ENCODE measurements around the gene PCDHB10.
"Not testable (repeated sequence)": the region's sequence is repeated elsewhere in the genome, so short reads cannot be mapped to it uniquely, and the experiment has no call there.

The PCDHB10 gene

DNA sequence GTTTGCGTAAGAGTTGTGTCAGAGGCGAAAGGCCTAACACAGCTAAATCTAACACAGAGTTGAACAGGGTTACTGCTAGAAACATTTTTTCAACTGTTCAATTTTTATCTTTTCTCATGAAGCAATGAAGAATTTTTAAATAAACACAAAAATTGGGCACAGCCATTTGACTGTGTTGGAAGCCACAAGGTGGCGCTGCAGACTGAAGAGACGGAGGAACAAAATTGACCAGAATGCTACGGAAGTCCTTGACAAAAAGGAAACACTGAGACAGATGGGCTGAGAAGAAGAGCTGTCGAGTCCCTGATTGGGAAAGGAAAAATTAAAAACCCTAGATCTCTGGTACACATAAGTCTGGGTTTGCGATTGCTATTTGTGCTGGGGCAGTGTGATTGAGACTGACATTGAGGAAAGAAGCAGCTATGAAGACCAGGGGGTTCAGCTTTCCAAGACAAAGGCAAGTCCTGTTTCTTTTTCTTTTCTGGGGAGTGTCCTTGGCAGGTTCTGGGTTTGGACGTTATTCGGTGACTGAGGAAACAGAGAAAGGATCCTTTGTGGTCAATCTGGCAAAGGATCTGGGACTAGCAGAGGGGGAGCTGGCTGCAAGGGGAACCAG, 5.1 kb upstream of the PCDHB10 start, which contains the start of gene PCDHB9:
Gene PCDHB9, plus strand, starts transcription at position 265 of the 616 bp plus-strand sequence. Its CDS starts 158 bp downstream, at position 423.
- peak; percentile 25 for DNase-seq (ENCODE audit: low read depth)
- peak within 1 kb of the TSS; percentile 49 for H3K4me3 ChIP-seq (ENCODE audit: low read length)
- TF ChIP-seq, protein P1, sequence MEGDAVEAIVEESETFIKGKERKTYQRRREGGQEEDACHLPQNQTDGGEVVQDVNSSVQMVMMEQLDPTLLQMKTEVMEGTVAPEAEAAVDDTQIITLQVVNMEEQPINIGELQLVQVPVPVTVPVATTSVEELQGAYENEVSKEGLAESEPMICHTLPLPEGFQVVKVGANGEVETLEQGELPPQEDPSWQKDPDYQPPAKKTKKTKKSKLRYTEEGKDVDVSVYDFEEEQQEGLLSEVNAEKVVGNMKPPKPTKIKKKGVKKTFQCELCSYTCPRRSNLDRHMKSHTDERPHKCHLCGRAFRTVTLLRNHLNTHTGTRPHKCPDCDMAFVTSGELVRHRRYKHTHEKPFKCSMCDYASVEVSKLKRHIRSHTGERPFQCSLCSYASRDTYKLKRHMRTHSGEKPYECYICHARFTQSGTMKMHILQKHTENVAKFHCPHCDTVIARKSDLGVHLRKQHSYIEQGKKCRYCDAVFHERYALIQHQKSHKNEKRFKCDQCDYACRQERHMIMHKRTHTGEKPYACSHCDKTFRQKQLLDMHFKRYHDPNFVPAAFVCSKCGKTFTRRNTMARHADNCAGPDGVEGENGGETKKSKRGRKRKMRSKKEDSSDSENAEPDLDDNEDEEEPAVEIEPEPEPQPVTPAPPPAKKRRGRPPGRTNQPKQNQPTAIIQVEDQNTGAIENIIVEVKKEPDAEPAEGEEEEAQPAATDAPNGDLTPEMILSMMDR (conservative IDR thresholded peaks at IDR 0.05; ENCODE audit: low read length), result peak; percentile 56

DNA sequence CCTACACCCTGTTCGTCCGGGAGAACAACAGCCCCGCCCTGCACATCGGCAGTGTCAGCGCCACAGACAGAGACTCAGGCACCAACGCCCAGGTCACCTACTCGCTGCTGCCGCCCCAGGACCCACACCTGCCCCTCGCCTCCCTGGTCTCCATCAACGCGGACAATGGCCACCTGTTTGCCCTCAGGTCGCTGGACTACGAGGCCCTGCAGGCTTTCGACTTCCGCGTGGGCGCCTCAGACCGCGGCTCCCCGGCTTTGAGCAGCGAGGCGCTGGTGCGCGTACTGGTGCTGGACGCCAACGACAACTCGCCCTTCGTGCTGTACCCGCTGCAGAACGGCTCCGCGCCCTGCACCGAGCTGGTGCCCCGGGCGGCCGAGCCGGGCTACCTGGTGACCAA, 3.5 kb upstream of the PCDHB10 start:
- not testable (repeated sequence) for H3K4me3 ChIP-seq (ENCODE audit: low read length); DNase-seq (ENCODE audit: low read depth)

DNA sequence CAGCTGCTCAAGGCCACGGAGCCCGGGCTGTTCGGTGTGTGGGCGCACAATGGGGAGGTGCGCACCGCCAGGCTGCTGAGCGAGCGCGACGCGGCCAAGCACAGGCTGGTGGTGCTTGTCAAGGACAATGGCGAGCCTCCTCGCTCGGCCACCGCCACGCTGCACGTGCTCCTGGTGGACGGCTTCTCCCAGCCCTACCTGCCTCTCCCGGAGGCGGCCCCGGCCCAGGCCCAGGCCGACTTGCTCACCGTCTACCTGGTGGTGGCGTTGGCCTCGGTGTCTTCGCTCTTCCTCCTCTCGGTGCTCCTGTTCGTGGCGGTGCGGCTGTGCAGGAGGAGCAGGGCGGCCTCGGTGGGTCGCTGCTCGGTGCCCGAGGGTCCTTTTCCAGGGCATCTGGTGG, 3.0 kb upstream of the PCDHB10 start:
- not testable (repeated sequence) for H3K4me3 ChIP-seq (ENCODE audit: low read length); DNase-seq (ENCODE audit: low read depth)

DNA sequence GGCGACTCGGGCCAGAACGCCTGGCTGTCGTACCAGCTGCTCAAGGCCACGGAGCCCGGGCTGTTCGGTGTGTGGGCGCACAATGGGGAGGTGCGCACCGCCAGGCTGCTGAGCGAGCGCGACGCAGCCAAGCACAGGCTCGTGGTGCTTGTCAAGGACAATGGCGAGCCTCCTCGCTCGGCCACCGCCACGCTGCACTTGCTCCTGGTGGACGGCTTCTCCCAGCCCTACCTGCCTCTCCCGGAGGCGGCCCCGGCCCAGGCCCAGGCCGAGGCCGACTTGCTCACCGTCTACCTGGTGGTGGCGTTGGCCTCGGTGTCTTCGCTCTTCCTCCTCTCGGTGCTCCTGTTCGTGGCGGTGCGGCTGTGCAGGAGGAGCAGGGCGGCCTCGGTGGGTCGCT, 2.2 kb downstream of the PCDHB10 start:
- not testable (repeated sequence) for DNase-seq (ENCODE audit: low read depth); H3K4me3 ChIP-seq (ENCODE audit: low read length)

DNA sequence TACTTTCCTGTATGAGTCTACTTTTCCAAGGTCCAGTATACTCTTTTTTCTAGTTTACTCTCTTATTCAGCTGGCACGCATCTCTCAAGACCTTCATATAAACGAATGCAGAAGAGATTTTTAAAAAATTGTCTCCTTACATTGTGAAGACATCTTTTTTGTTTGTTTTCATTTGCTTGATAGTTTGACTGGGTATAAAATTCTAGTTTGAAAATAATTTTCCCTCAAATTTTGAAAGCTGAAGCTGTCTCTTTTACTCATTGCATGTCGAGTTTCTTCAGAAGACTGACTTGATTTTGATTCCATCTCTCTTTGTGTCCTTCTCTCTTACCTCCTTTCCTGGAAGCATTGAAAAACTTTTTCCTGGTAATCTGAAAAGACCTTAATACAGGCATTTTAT, 4.2 kb downstream of the PCDHB10 start:
- no peak for DNase-seq (ENCODE audit: low read depth)
- no peak overlapping the region for H3K4me3 ChIP-seq (ENCODE audit: low read length)
- TF ChIP-seq, protein P1 (conservative IDR thresholded peaks at IDR 0.05; ENCODE audit: low read length), result no peak

DNA sequence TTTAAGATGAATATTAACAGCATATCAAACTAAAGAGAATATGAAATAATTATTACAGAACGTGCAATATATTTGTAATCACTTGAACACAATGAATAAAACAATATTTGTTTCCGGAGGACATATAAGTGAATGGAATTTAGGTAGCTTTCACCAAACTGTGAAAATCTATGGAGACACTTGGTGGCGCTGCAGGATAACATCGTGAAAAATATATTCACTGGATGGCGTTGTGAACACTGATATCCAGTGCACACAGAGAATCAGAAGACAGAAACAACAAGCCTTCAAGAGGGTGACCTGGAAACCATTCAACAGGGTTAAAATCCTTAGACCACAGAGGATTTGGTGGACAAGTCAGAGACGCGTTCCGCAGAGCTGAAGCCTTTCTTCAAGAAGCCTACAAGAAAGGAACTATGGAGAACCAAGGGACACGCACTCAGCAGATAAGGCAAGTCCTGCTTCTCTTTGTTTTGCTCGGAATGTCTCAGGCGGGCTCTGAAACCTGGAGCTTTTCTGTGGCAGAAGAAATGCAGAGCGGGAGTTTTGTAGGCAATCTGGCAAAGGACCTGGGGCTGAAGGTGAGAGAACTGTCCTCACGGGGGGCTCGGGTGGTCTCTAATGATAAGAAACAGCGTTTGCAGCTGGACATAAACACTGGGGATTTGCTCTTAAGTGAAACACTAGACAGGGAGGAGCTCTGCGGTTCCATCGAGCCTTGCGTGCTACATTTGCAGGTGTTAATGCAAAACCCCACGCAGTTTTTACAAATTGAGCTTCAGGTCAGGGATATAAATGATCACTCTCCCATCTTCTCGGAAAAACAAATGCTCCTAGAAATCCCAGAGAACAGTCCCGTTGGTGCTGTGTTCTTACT, 7.4 kb downstream of the PCDHB10 start, which contains the start of gene PCDHB11:
Gene PCDHB11, plus strand, starts transcription at position 269 of the 877 bp plus-strand sequence. Its CDS starts 148 bp downstream, at position 417.
- no peak for DNase-seq (ENCODE audit: low read depth)
- no peak within 1 kb of the TSS; the same call in 1 of the 2 replicates for H3K4me3 ChIP-seq (ENCODE audit: low read length)
- TF ChIP-seq, protein P1 (conservative IDR thresholded peaks at IDR 0.05; ENCODE audit: low read length), result no peak

DNA sequence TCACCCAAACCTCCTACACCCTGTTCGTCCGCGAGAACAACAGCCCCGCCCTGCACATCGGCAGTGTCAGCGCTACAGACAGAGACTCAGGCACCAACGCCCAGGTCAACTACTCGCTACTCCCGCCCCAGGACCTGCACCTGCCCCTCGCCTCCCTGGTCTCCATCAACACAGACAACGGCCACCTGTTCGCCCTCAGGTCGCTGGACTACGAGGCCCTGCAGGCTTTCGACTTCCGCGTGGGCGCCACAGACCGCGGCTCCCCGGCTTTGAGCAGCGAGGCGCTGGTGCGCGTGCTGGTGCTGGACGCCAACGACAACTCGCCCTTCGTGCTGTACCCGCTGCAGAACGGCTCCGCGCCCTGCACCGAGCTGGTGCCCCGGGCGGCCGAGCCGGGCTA, 9.0 kb downstream of the PCDHB10 start:
- not testable (repeated sequence) for H3K4me3 ChIP-seq (ENCODE audit: low read length)

DNA sequence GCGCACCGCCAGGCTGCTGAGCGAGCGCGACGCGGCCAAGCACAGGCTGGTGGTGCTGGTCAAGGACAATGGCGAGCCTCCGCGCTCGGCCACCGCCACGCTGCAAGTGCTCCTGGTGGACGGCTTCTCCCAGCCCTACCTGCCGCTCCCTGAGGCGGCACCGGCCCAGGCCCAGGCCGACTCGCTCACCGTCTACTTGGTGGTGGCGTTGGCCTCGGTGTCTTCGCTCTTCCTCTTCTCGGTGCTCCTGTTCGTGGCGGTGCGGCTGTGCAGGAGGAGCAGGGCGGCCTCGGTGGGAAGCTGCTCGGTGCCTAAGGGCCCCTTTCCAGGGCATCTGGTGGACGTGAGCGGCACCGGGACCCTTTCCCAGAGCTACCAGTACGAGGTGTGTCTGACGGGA, 9.5 kb downstream of the PCDHB10 start:
- H3K4me3 ChIP-seq (ENCODE audit: low read length); DNase-seq (ENCODE audit: low read depth): not testable (repeated sequence)

More for the DNA sequence above, 9.0 kb downstream of the PCDHB10 start:
- DNase-seq (ENCODE audit: low read depth), result not testable (repeated sequence)

DNA sequence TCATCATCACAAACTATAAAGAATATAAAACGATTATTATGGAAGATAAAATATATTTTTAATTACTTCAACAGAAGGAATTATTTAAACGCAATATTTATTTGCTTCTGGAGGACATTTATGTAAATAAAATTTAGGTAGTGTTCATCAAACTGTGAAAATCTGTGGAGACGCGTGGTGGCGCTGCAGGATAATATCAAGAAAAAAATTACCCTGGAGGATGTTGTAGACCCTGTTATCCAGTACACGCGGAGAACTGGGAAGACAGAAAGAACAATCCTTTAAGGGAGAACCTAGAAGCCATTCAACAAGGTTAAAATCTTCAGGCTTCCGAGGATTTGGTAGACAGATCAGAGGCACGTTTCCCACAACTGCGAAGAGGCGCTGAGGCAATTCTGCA, 16.3 kb downstream of the PCDHB10 start, which contains the start of gene PCDHB12:
Gene PCDHB12, plus strand, starts transcription at position 242 of the 400 bp plus-strand sequence. CDS start 189 bp downstream, outside the sequence.
- no peak for DNase-seq (ENCODE audit: low read depth)
- TF ChIP-seq, protein P1 (conservative IDR thresholded peaks at IDR 0.05; ENCODE audit: low read length), result 0 out of 2 replicates have a peak, but pooled peaks have one; percentile 9
- no peak within 1 kb of the TSS for H3K4me3 ChIP-seq (ENCODE audit: low read length)

DNA sequence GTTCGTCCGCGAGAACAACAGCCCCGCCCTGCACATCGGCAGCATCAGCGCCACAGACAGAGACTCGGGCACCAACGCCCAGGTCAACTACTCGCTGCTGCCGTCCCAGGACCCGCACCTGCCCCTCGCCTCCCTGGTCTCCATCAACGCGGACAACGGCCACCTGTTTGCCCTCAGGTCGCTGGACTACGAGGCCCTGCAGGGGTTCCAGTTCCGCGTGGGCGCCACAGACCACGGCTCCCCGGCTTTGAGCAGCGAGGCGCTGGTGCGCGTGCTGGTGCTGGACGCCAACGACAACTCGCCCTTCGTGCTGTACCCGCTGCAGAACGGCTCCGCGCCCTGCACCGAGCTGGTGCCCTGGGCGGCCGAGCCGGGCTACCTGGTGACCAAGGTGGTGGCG, 18.1 kb downstream of the PCDHB10 start:
- DNase-seq (ENCODE audit: low read depth); H3K4me3 ChIP-seq (ENCODE audit: low read length): not testable (repeated sequence)

DNA sequence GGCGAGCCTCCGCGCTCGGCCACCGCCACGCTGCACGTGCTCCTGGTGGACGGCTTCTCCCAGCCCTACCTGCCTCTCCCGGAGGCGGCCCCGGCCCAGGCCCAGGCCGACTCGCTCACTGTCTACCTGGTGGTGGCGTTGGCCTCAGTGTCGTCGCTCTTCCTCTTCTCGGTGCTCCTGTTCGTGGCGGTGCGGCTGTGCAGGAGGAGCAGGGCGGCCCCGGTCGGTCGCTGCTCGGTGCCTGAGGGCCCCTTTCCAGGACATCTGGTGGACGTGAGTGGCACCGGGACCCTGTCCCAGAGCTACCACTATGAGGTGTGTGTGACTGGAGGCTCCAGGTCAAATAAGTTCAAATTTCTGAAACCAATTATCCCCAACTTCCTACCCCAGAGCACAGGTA, 18.7 kb downstream of the PCDHB10 start:
- not testable (repeated sequence) for H3K4me3 ChIP-seq (ENCODE audit: low read length); DNase-seq (ENCODE audit: low read depth)

Measured in AG10803 (cell line).